Sigmoid colon (tissue), 7 donors: ENCODE results near the gene THEMIS2. TPM values are rescaled to one million over a fixed set of nuclear protein-coding genes. Genes with fewer than 3 reads are reported as not detected.
A peak's percentile ranks its signal among the peaks of the same experiment; 100 is the strongest.
"Not testable (repeated sequence)": the region's sequence is repeated elsewhere in the genome, so short reads cannot be mapped to it uniquely, and the experiment has no call there.

Experiments
- DNase-seq: peaks from one replicate; pipeline ENCODE4 v3.0.0-alpha.2; 2019
- H3K27ac ChIP-seq, 4 donors: fragments of 200-600 bp; sonication (generic); one replicate each; pipeline ENCODE4 v1.5.1; 2016 to 2019; ENCODE audit warnings: mild to moderate bottlenecking in 1 of 4
- H3K27me3 ChIP-seq, 3 donors: fragments of 200-600 bp; sonication (generic); one replicate each; pipeline ENCODE4 v1.5.1; 2019; ENCODE audit warnings: mild to moderate bottlenecking in 1 of 3
- H3K36me3 ChIP-seq, 4 donors: fragments of 200-600 bp; sonication (generic); one replicate each; pipeline ENCODE4 v1.5.1; 2016 to 2019
- H3K4me1 ChIP-seq, 4 donors: fragments of 200-600 bp; sonication (generic); one replicate each; pipeline ENCODE4 v1.5.1; 2017 to 2019
- H3K4me3 ChIP-seq, 4 donors: fragments of 200-600 bp; sonication (generic); one replicate each; pipeline ENCODE4 v1.5.1; 2017 to 2019; ENCODE audit warnings: mild to moderate bottlenecking in 2 of 4, moderate library complexity in 1 of 4
- H3K9me3 ChIP-seq, 4 donors: fragments of 200-600 bp in 3 of 4; sonication (generic) in 3 of 4; one replicate each; pipeline versions ENCODE4 v1.5.1 to v1.6.1; 2013 to 2019
- EP300 ChIP-seq, 4 donors: sonication (generic); formaldehyde crosslinking; IDR thresholded peaks; one replicate each; pipeline ENCODE4 v1.6.1; 2017; ENCODE audit warnings: antibody characterized with exemption in 4 of 4
- POLR2A ChIP-seq, 2 donors: fragments of 450-650 bp; IDR thresholded peaks; one replicate each; pipeline ENCODE4 v1.6.1; 2016; ENCODE audit warnings: antibody characterized with exemption in 2 of 2, mild to moderate bottlenecking in 2 of 2, moderate library complexity in 2 of 2
- POLR2AphosphoS5 ChIP-seq, 4 donors: sonication (generic); formaldehyde crosslinking; IDR thresholded peaks; one replicate each; pipeline ENCODE4 v1.6.1; 2017; ENCODE audit warnings: antibody characterized with exemption in 4 of 4
- whole genome bisulfite sequencing, 2 donors: extraction: QIAGEN DNeasy Blood & Tissue Kit; methylation state at CpG; one replicate each; pipeline ENCODE4 v1.1.7; 2013; 5-methylcytosine and 5-hydroxymethylcytosine counted together
- intact Hi-C: fragments of 100-400 bp; cut with DNase I; formaldehyde crosslinking; loops from one replicate; pipeline ENCODE4 v1.15.1; 2023
- polyA plus RNA-seq, 3 donors: library from polyadenylated mRNA; stranded (reverse); fragments of 200-250 nt; gene quantifications; one replicate each; pipeline ENCODE4 v1.2.3, GENCODE V29; 2013
- total RNA-seq, 4 donors: library from RNA; depleted of rRNA; stranded (reverse); fragments of >200 nt; gene quantifications; one replicate each; pipeline ENCODE4 v1.1.0, GENCODE V29; 2016
- TF ChIP-seq, protein P1 (sequence below), 4 experiments: fragments of 450-650 bp in 3 of 4; fragments of 200-600 bp in 1 of 4; IDR thresholded peaks; one replicate each; pipeline ENCODE4 v1.5.1; 2016 to 2019; ENCODE audit warnings: antibody characterized with exemption in 4 of 4, mild to moderate bottlenecking in 3 of 4, moderate library complexity in 2 of 4
- donor health status: healthy with polysubstance abuse.
- donor health status: Bipolar disorder and iron deficiency.
- donor health status: healthy.

THEMIS2 gene
- total and polyA plus RNA-seq, 7 donors: 9.0 to 32.2 (median 14.8) TPM

DNA sequence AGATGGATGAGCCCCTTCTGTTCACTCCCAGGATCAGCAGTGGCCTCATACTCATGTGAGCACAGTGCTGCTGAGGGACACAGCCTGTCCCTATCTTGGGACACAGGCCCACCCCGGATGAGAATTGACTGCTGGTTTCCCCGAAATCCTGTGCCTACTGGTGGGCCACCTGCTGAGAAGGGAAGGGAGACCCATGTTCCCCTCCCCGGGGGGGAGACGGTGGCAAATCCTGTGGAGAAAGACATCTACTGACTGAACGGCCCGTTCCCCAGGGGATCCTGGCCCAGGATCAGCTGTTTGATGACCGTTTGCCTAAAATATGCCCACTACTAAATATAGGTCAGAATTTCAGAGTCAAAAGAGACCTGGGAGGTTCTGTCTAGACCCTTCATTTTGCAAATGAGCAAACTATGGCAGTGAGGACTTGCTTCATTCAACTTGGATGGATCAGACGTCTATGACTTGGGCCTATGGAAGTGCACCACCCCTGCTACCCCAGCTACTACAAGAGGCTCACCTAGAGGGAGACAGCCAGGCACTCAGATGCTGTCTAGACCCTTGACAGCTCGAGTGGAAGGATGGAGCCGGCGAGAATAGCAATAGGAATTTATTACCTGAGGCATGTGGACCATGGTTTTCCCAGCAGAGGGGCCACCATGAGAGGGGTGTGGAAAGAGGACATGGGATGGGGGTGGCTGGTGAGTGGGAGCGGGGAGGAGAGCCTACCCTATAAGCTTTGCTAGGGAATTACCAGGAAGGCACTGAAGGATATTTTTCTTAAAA, 15.6 kb upstream of the THEMIS2 start:
- no peak overlapping the region for H3K27ac ChIP-seq
- peak; percentile 60 for DNase-seq
- H3K27me3 ChIP-seq: no peaks in the 10 kb centered on the region
- no peaks in the 10 kb centered on the region for H3K9me3 ChIP-seq
- TF ChIP-seq EP300 (IDR thresholded peaks at IDR 0.05) (no peak), POLR2AphosphoS5 (IDR thresholded peaks at IDR 0.05) (no peak), POLR2A (IDR thresholded peaks at IDR 0.05) (no peak)
- TF ChIP-seq, protein P1, sequence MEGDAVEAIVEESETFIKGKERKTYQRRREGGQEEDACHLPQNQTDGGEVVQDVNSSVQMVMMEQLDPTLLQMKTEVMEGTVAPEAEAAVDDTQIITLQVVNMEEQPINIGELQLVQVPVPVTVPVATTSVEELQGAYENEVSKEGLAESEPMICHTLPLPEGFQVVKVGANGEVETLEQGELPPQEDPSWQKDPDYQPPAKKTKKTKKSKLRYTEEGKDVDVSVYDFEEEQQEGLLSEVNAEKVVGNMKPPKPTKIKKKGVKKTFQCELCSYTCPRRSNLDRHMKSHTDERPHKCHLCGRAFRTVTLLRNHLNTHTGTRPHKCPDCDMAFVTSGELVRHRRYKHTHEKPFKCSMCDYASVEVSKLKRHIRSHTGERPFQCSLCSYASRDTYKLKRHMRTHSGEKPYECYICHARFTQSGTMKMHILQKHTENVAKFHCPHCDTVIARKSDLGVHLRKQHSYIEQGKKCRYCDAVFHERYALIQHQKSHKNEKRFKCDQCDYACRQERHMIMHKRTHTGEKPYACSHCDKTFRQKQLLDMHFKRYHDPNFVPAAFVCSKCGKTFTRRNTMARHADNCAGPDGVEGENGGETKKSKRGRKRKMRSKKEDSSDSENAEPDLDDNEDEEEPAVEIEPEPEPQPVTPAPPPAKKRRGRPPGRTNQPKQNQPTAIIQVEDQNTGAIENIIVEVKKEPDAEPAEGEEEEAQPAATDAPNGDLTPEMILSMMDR (IDR thresholded peaks at IDR 0.05): no peak
- intact Hi-C loops: no loop called here
- peaks cover 0 to 1% (median 0%) of the 10 kb centered on the region in 4 donors for H3K36me3 ChIP-seq
- 72 to 83% methylated on average over 12 of the region's 12 CpGs for WGBS, 2 donors
- no peak overlapping the region for H3K4me3 ChIP-seq
- H3K4me1 ChIP-seq: peaks cover 0 to 11% (median 4%) of the 10 kb centered on the region in 4 donors

DNA sequence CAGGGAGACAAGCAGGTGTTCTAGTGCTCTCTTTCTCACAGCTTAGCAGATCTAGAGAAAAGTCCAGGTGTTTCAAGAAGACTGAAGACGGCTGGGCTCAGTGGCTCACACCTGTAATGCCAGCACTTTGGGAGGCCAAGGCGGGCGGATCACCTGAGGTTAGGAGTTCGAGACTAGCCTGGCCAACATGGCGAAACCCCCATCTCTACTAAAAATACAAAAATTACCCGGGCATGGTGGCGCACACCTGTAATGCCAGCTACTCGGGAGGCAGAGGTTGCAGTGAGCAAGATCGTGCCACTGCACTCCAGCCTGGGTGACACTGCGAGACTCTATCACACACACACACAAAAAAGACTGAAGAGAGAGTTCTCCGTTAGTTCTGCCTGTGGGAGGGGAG, 14.8 kb upstream of the THEMIS2 start:
- intact Hi-C loops, H3K9me3 ChIP-seq, H3K27ac ChIP-seq, H3K4me3 ChIP-seq, H3K27me3 ChIP-seq, H3K36me3 ChIP-seq: not testable (repeated sequence)
- peaks cover 0 to 11% (median 4%) of the 10 kb centered on the region in 4 donors for H3K4me1 ChIP-seq
- 78 to 87% methylated on average over 11 of the region's 11 CpGs for WGBS, 2 donors
- DNase-seq: peak; percentile 37

DNA sequence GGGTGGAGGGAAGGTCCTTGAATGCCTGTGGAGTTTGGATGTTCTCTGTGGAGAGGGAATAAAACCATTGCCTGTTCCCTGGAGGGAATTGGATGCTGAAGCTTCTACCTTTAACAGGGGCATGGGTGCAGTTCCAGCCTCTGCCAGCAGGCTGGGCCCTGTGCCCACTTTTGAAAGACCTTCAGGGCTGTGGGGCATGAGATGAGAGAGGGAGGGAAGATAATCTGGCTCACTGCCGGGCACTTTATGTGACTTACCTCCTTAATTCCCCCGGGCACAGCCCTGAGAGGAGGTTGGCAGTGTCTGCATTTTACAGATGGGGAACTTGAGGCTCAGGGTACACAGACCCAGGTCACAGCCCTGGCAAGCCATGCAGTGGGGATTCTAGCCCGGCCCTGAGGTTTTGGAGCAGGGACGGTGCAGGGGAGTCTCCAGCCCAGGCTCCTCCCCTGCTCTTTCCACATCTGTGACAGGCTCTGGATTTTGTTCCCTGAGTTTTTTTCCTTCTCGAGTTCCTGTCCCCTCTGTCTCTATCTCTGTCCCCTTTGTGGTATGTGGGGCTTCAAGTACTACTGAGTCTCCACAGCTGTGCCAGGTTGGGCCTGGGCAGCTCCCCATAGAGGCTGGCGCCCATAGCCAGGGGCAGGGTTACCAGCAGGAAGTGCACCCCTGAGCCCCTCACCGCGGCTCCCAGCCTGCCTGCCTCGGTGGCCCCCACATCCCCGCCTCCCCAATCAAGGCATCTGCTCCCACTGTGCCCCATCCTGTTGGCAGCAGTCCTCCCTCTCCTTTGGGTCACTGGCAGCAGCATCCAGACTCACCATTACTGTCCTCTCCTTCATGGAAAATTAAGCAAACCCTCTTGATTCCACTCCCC, 14.0 kb upstream of the THEMIS2 start:
- TF ChIP-seq, protein P1 (IDR thresholded peaks at IDR 0.05): peak; percentile 71 to 93 (median 86)
- TF ChIP-seq POLR2AphosphoS5 (IDR thresholded peaks at IDR 0.05) (peak in 3 of 4 donors; percentile 12 to 62 (median 59)), POLR2A (IDR thresholded peaks at IDR 0.05) (no peak)
- H3K27ac ChIP-seq: peak overlapping the region in 1 of 4 donors; percentile 53
- H3K4me1 ChIP-seq: peaks cover 0 to 11% (median 4%) of the 10 kb centered on the region in 4 donors
- peak; percentile 92 for DNase-seq
- 36 to 46% methylated on average over 10 of the region's 10 CpGs for WGBS, 2 donors
- no peaks in the 10 kb centered on the region for H3K27me3 ChIP-seq
- intact Hi-C loops: loop anchor here (1.0 kb wide), 1 partner anchor 121 kb away; no protein-coding TSS in a partner anchor
- peak overlapping the region in 1 of 4 donors; percentile 7 for H3K4me3 ChIP-seq
- no peaks in the 10 kb centered on the region for H3K9me3 ChIP-seq
- H3K36me3 ChIP-seq: no peaks in the 10 kb centered on the region

DNA sequence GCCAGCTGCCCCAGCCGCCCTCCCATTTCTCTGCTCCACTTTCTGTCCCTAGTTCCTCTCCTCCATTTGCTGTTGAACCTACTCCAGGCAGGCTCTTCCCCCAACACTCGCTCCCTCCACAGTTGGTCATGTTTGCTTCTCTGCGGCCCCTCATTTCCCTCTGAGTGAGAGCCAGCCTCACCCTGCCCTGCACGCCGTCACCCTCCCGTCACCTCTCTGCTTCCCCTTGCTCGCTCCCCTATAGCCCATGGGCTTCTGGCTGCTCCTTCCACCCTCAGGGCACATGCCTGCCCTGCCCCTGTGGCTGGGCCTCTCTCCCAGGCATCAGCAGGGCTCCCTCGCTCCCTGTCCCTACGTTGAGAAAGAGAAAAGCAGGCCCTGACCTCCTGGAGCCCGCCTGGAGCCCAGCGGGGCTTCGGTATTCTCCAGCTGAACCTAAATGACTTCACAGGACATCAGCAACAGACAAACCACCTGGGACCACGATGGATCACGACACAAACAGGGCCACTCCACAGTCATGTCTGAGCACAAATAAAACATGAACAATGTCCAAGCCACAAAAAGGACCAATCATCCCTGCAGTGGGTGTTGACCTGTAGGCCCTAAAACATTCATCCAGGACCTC, 13.3 kb upstream of the THEMIS2 start:
- no peak overlapping the region for H3K4me3 ChIP-seq
- WGBS, 2 donors: 87 to 90% methylated on average over 14 of the region's 14 CpGs
- no peaks in the 10 kb centered on the region for H3K27me3 ChIP-seq
- TF ChIP-seq, protein P1 (IDR thresholded peaks at IDR 0.05): no peak
- TF ChIP-seq EP300 (IDR thresholded peaks at IDR 0.05): no peak
- TF ChIP-seq POLR2AphosphoS5 (IDR thresholded peaks at IDR 0.05): no peak
- no peak for TF ChIP-seq POLR2A (IDR thresholded peaks at IDR 0.05)
- DNase-seq: peak; percentile 56
- H3K4me1 ChIP-seq: peaks cover 0 to 11% (median 4%) of the 10 kb centered on the region in 4 donors
- peak overlapping the region in 1 of 4 donors; percentile 53 for H3K27ac ChIP-seq
- no peaks in the 10 kb centered on the region for H3K9me3 ChIP-seq
- intact Hi-C loops: loop anchor here (1.0 kb wide), 1 partner anchor 120 kb away; no protein-coding TSS in a partner anchor
- no peaks in the 10 kb centered on the region for H3K36me3 ChIP-seq
